ENCODE data around the gene GTF2I.
"Not testable (repeated sequence)": the region's sequence is repeated elsewhere in the genome, so short reads cannot be mapped to it uniquely, and the experiment has no call there.

GRCh38 chr7:74651133-74651504, 6.4 kb upstream of the GTF2I start:
- not testable (repeated sequence) for TF ChIP-seq POLR2A (IDR thresholded peaks at IDR 0.05; ENCODE audit: low read depth, low read length); EZH2 (IDR thresholded peaks at IDR 0.05; ENCODE audit: borderline replicate concordance, low read depth, low read length, severe bottlenecking)
- TF ChIP-seq, protein P1, sequence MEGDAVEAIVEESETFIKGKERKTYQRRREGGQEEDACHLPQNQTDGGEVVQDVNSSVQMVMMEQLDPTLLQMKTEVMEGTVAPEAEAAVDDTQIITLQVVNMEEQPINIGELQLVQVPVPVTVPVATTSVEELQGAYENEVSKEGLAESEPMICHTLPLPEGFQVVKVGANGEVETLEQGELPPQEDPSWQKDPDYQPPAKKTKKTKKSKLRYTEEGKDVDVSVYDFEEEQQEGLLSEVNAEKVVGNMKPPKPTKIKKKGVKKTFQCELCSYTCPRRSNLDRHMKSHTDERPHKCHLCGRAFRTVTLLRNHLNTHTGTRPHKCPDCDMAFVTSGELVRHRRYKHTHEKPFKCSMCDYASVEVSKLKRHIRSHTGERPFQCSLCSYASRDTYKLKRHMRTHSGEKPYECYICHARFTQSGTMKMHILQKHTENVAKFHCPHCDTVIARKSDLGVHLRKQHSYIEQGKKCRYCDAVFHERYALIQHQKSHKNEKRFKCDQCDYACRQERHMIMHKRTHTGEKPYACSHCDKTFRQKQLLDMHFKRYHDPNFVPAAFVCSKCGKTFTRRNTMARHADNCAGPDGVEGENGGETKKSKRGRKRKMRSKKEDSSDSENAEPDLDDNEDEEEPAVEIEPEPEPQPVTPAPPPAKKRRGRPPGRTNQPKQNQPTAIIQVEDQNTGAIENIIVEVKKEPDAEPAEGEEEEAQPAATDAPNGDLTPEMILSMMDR (IDR thresholded peaks at IDR 0.05; ENCODE audit: extremely low read depth in 1 of 2, insufficient read depth in 1 of 2, low read depth in 1 of 2, low read length in 2 of 2), result not testable (repeated sequence)

All from endothelial cell of umbilical vein (primary cell).